GM23338 (cell line): Measurements from ENCODE around the gene SLC9A9. TPM values are rescaled to one million over a fixed set of nuclear protein-coding genes. Genes with fewer than 3 reads are reported as not detected.

ENCODE experiments used
- ATAC-seq: fragments of 200-7000 bp; cut with Tn5 transposase; 3 replicates; pipeline ENCODE4 v1.9.1; 2020
- DNase-seq: peaks from one replicate; pipeline ENCODE4 v3.0.0-alpha.2; 2015; ENCODE audit warnings: low spot score
- H2AFZ ChIP-seq: fragments of 200-600 bp; sonication (generic); 2 replicates; pipeline ENCODE4 v1.8.0; 2016; ENCODE audit warnings: antibody characterized with exemption, mild to moderate bottlenecking, moderate library complexity
- H3F3A ChIP-seq: fragments of 200-600 bp; sonication (generic); replicated peaks from 2 replicates; pipeline ENCODE4 v1.8.0; 2017; ENCODE audit warnings: antibody characterized with exemption, mixed run types, low read depth
- H3K27ac ChIP-seq: fragments of 200-600 bp; sonication (generic); 2 replicates; pipeline ENCODE4 v1.6.1; 2016; ENCODE audit warnings: low read depth
- H3K27me3 ChIP-seq: fragments of 200-600 bp; sonication (generic); 2 replicates; pipeline ENCODE4 v1.8.0; 2016; ENCODE audit warnings: mild to moderate bottlenecking, mixed run types, moderate library complexity; ENCODE audit not compliant: insufficient read depth
- H3K36me3 ChIP-seq: fragments of 200-600 bp; sonication (generic); 2 replicates; pipeline ENCODE4 v1.8.0; 2016; ENCODE audit warnings: mild to moderate bottlenecking; ENCODE audit not compliant: insufficient read depth
- H3K4me1 ChIP-seq: fragments of 200-600 bp; sonication (generic); 2 replicates; pipeline ENCODE4 v1.8.0; 2016; ENCODE audit warnings: mild to moderate bottlenecking, moderate library complexity; ENCODE audit not compliant: insufficient read depth
- H3K4me2 ChIP-seq: fragments of 200-600 bp; sonication (generic); 2 replicates; pipeline ENCODE4 v1.7.1; 2017; ENCODE audit warnings: mixed run types
- H3K4me3 ChIP-seq: fragments of 200-600 bp; sonication (generic); 2 replicates; pipeline ENCODE4 v1.6.1; 2016; ENCODE audit warnings: mixed run types
- H3K79me2 ChIP-seq: fragments of 200-600 bp; sonication (generic); replicated peaks from 2 replicates; pipeline ENCODE4 v1.8.0; 2017; ENCODE audit warnings: mild to moderate bottlenecking; ENCODE audit not compliant: insufficient read depth
- H3K9me2 ChIP-seq: fragments of 200-600 bp; sonication (generic); 2 replicates; pipeline ENCODE4 v1.8.0; 2017; ENCODE audit not compliant: insufficient read depth
- H4K20me1 ChIP-seq: fragments of 200-600 bp; sonication (generic); replicated peaks from 2 replicates; pipeline ENCODE4 v1.8.0; 2017; ENCODE audit warnings: mild to moderate bottlenecking; ENCODE audit not compliant: insufficient read depth
- H3K27ac Mint-ChIP-seq: 2 replicates; pipeline ENCODE4 v1.8.0; 2020; ENCODE audit warnings: inconsistent platforms, mild to moderate bottlenecking, moderate library complexity, mixed read lengths
- H3K27me3 Mint-ChIP-seq: 3 replicates; pipeline ENCODE4 v1.8.0; 2022; ENCODE audit warnings: low read depth, mild to moderate bottlenecking, moderate library complexity, mixed read lengths, inconsistent platforms; ENCODE audit not compliant: insufficient read depth, poor library complexity
- H3K36me3 Mint-ChIP-seq: 3 replicates; pipeline ENCODE4 v1.8.0; 2021; ENCODE audit warnings: low read depth, mild to moderate bottlenecking, inconsistent platforms, moderate library complexity, mixed read lengths
- H3K4me1 Mint-ChIP-seq: 3 replicates; pipeline ENCODE4 v1.8.0; 2020; ENCODE audit warnings: mild to moderate bottlenecking, inconsistent platforms, mixed read lengths
- H3K4me3 Mint-ChIP-seq: 3 replicates; pipeline ENCODE4 v1.8.0; 2021; ENCODE audit warnings: moderate library complexity, mild to moderate bottlenecking, inconsistent platforms, mixed read lengths
- H3K9me3 Mint-ChIP-seq: 3 replicates; pipeline ENCODE4 v1.8.0; 2020; ENCODE audit warnings: moderate library complexity, mild to moderate bottlenecking, inconsistent platforms, mixed read lengths
- CREB1 ChIP-seq: fragments of 250-450 bp; sonication (Bioruptor Pico); IDR thresholded peaks from 2 replicates; pipeline ENCODE4 v1.5.0; 2020; ENCODE audit warnings: low read depth, mild to moderate bottlenecking, moderate library complexity
- CTCF ChIP-seq, 2 experiments: fragments of 200-600 bp in 1 of 2; sonication (generic) in 1 of 2; conservative IDR thresholded peaks; 2 replicates each; pipeline versions ENCODE4 v1.5.1 to v1.6.1; 2016 to 2017; ENCODE audit warnings: antibody characterized with exemption in 2 of 2, low read depth in 2 of 2, mild to moderate bottlenecking in 2 of 2, moderate library complexity in 1 of 2
- EZH2 ChIP-seq: fragments of 200-600 bp; sonication (generic); IDR thresholded peaks from one replicate; pipeline ENCODE4 v1.8.0; 2017; ENCODE audit warnings: antibody characterized with exemption, mild to moderate bottlenecking, low read depth; ENCODE audit not compliant: unreplicated experiment
- EZH2phosphoT487 ChIP-seq: fragments of 200-600 bp; sonication (generic); IDR thresholded peaks from one replicate; pipeline ENCODE4 v1.8.1; 2018; ENCODE audit warnings: antibody characterized with exemption; ENCODE audit not compliant: unreplicated experiment
- JUNB ChIP-seq: IDR thresholded peaks from one replicate; pipeline ENCODE4 v1.6.1; 2016; ENCODE audit warnings: antibody characterized with exemption; ENCODE audit not compliant: unreplicated experiment
- NANOG ChIP-seq: IDR thresholded peaks from 2 replicates; pipeline ENCODE4 v1.6.1; 2016; ENCODE audit warnings: antibody characterized with exemption, borderline replicate concordance
- POLR2AphosphoS5 ChIP-seq: IDR thresholded peaks from 2 replicates; pipeline ENCODE4 v1.6.1; 2016; ENCODE audit warnings: antibody characterized with exemption, low read depth
- STAT1 ChIP-seq: IDR thresholded peaks from one replicate; pipeline ENCODE4 v1.6.1; 2016; ENCODE audit warnings: antibody characterized with exemption; ENCODE audit not compliant: unreplicated experiment
- ZNF114 ChIP-seq: fragments of 250-450 bp; sonication (Bioruptor Pico); IDR thresholded peaks from 2 replicates; pipeline ENCODE4 v1.5.0; 2020; ENCODE audit warnings: mild to moderate bottlenecking, moderate library complexity
- ZNF331 ChIP-seq: fragments of 250-450 bp; sonication (Bioruptor Pico); IDR thresholded peaks from 2 replicates; pipeline ENCODE4 v1.5.0; 2020; ENCODE audit warnings: low read depth, mild to moderate bottlenecking, moderate library complexity
- polyA plus RNA-seq: library from polyadenylated mRNA; unstranded; fragments of >200 nt; fragmentation: Nextera tagmentation; extraction: Ambion mirVana; gene quantifications from 2 replicates; pipeline ENCODE4 v1.2.1, GENCODE V29; 2016
- total RNA-seq: library from RNA; depleted of rRNA; stranded (reverse); fragments of >200 nt; shearing (Covaris generic); gene quantifications from 2 replicates; pipeline ENCODE4 v1.2.3, GENCODE V29; 2014
- TF ChIP-seq, protein P1 (sequence below): IDR thresholded peaks from 2 replicates; pipeline ENCODE4 v1.6.1; 2016; ENCODE audit warnings: antibody characterized with exemption
- TF ChIP-seq, protein P2 (sequence below): fragments of 250-450 bp; sonication (Bioruptor Pico); IDR thresholded peaks from 2 replicates; pipeline ENCODE4 v1.5.0; 2020; ENCODE audit warnings: mild to moderate bottlenecking, moderate library complexity
- TF ChIP-seq, protein P3 (sequence below): IDR thresholded peaks from one replicate; pipeline ENCODE4 v1.6.1; 2018; ENCODE audit warnings: antibody characterized with exemption; ENCODE audit not compliant: unreplicated experiment

The SLC9A9 gene
- total and polyA plus RNA-seq, 2 experiments from 2014 or later, result 1.3 to 1.6 TPM

- Mint-ChIP-seq H3K4me3 (no peak overlapping the region), H3K9me3 (peaks cover 4% of the 10 kb centered on the region), H3K4me1 (peaks cover 21% of the 10 kb centered on the region), H3K27ac (no peak overlapping the region), H3K36me3 (no peaks in the 10 kb centered on the region; the same call in 2 of the 3 replicates), H3K27me3 (no peaks in the 10 kb centered on the region)
- H3K4me2 ChIP-seq, result no peak overlapping the region
- no peak overlapping the region for H2AFZ ChIP-seq
- no peak for TF ChIP-seq JUNB
- no peak for TF ChIP-seq CREB1 (CRISPR knock-in tag)
- TF ChIP-seq CTCF (conservative IDR thresholded peaks at IDR 0.05; ENCODE audit: low read depth in 2 of 2), result no peak
- TF ChIP-seq, protein P1, sequence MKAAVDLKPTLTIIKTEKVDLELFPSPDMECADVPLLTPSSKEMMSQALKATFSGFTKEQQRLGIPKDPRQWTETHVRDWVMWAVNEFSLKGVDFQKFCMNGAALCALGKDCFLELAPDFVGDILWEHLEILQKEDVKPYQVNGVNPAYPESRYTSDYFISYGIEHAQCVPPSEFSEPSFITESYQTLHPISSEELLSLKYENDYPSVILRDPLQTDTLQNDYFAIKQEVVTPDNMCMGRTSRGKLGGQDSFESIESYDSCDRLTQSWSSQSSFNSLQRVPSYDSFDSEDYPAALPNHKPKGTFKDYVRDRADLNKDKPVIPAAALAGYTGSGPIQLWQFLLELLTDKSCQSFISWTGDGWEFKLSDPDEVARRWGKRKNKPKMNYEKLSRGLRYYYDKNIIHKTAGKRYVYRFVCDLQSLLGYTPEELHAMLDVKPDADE, result no peak
- TF ChIP-seq, protein P2, sequence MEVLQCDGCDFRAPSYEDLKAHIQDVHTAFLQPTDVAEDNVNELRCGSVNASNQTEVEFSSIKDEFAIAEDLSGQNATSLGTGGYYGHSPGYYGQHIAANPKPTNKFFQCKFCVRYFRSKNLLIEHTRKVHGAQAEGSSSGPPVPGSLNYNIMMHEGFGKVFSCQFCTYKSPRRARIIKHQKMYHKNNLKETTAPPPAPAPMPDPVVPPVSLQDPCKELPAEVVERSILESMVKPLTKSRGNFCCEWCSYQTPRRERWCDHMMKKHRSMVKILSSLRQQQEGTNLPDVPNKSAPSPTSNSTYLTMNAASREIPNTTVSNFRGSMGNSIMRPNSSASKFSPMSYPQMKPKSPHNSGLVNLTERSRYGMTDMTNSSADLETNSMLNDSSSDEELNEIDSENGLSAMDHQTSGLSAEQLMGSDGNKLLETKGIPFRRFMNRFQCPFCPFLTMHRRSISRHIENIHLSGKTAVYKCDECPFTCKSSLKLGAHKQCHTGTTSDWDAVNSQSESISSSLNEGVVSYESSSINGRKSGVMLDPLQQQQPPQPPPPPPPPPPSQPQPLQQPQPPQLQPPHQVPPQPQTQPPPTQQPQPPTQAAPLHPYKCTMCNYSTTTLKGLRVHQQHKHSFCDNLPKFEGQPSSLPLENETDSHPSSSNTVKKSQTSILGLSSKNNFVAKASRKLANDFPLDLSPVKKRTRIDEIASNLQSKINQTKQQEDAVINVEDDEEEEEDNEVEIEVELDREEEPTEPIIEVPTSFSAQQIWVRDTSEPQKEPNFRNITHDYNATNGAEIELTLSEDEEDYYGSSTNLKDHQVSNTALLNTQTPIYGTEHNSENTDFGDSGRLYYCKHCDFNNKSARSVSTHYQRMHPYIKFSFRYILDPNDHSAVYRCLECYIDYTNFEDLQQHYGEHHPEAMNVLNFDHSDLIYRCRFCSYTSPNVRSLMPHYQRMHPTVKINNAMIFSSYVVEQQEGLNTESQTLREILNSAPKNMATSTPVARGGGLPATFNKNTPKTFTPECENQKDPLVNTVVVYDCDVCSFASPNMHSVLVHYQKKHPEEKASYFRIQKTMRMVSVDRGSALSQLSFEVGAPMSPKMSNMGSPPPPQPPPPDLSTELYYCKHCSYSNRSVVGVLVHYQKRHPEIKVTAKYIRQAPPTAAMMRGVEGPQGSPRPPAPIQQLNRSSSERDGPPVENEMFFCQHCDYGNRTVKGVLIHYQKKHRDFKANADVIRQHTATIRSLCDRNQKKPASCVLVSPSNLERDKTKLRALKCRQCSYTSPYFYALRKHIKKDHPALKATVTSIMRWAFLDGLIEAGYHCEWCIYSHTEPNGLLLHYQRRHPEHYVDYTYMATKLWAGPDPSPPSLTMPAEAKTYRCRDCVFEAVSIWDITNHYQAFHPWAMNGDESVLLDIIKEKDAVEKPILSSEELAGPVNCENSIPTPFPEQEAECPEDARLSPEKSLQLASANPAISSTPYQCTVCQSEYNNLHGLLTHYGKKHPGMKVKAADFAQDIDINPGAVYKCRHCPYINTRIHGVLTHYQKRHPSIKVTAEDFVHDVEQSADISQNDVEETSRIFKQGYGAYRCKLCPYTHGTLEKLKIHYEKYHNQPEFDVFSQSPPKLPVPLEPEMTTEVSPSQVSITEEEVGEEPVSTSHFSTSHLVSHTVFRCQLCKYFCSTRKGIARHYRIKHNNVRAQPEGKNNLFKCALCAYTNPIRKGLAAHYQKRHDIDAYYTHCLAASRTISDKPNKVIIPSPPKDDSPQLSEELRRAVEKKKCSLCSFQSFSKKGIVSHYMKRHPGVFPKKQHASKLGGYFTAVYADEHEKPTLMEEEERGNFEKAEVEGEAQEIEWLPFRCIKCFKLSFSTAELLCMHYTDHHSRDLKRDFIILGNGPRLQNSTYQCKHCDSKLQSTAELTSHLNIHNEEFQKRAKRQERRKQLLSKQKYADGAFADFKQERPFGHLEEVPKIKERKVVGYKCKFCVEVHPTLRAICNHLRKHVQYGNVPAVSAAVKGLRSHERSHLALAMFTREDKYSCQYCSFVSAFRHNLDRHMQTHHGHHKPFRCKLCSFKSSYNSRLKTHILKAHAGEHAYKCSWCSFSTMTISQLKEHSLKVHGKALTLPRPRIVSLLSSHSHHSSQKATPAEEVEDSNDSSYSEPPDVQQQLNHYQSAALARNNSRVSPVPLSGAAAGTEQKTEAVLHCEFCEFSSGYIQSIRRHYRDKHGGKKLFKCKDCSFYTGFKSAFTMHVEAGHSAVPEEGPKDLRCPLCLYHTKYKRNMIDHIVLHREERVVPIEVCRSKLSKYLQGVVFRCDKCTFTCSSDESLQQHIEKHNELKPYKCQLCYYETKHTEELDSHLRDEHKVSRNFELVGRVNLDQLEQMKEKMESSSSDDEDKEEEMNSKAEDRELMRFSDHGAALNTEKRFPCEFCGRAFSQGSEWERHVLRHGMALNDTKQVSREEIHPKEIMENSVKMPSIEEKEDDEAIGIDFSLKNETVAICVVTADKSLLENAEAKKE, result no peak
- TF ChIP-seq ZNF114 (CRISPR knock-in tag), result no peak
- TF ChIP-seq EZH2, result no peak
- TF ChIP-seq, protein P3, sequence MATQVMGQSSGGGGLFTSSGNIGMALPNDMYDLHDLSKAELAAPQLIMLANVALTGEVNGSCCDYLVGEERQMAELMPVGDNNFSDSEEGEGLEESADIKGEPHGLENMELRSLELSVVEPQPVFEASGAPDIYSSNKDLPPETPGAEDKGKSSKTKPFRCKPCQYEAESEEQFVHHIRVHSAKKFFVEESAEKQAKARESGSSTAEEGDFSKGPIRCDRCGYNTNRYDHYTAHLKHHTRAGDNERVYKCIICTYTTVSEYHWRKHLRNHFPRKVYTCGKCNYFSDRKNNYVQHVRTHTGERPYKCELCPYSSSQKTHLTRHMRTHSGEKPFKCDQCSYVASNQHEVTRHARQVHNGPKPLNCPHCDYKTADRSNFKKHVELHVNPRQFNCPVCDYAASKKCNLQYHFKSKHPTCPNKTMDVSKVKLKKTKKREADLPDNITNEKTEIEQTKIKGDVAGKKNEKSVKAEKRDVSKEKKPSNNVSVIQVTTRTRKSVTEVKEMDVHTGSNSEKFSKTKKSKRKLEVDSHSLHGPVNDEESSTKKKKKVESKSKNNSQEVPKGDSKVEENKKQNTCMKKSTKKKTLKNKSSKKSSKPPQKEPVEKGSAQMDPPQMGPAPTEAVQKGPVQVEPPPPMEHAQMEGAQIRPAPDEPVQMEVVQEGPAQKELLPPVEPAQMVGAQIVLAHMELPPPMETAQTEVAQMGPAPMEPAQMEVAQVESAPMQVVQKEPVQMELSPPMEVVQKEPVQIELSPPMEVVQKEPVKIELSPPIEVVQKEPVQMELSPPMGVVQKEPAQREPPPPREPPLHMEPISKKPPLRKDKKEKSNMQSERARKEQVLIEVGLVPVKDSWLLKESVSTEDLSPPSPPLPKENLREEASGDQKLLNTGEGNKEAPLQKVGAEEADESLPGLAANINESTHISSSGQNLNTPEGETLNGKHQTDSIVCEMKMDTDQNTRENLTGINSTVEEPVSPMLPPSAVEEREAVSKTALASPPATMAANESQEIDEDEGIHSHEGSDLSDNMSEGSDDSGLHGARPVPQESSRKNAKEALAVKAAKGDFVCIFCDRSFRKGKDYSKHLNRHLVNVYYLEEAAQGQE, result no peak
- TF ChIP-seq STAT1, result no peak
- no peak for TF ChIP-seq NANOG
- TF ChIP-seq ZNF331 (CRISPR knock-in tag), result no peak
- no peak for TF ChIP-seq EZH2phosphoT487
- TF ChIP-seq POLR2AphosphoS5, result no peak
- H3K4me1 ChIP-seq, result peaks cover 9% of the 10 kb centered on the region
- H3K4me3 ChIP-seq, result no peak overlapping the region
- no peaks in the 10 kb centered on the region for H3F3A ChIP-seq
- H3K9me2 ChIP-seq, result no peaks in the 10 kb centered on the region; the same call in 1 of the 2 replicates
- no peaks in the 10 kb centered on the region for H3K36me3 ChIP-seq
- no peaks in the 10 kb centered on the region for H4K20me1 ChIP-seq
- ATAC-seq, result no peak
- no peaks in the 10 kb centered on the region for H3K27me3 ChIP-seq
- DNase-seq, result no peak
- no peak overlapping the region for H3K27ac ChIP-seq
- no peaks in the 10 kb centered on the region for H3K79me2 ChIP-seq
Observed at GRCh38 chr3:143380449-143380848, 467.8 kb downstream of the SLC9A9 start.
